Endothelial cell of hepatic sinusoid (primary cell): ENCODE measurements around the gene FLAD1.
"Not testable (repeated sequence)": the region's sequence is repeated elsewhere in the genome, so short reads cannot be mapped to it uniquely, and the experiment has no call there.

Source experiments
- in situ Hi-C: cut with HindIII; loops from 2 replicates; pipeline ENCODE4 v1.10.0; 2017; ENCODE audit warnings: low sequenced_read_pairs

FLAD1 gene

DNA sequence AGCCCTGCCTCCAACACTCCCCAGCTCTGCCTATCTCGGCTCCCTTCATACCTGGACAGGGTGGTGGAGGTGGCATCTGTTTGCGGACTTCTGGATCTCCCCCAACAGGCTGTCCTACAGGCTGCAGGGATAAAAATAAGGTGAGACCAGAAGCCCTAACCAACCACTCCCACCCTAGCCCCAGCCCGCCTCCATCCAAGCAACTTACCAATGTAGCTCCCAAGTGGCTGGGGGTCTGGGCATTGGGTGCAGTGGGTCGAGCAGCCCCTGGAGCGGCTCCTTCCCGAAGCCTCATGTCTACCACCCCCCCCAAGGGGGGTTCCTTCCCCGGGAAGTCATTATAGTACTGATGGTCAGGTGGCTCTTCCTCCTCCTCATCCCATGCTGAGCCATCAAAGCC is 17.0 kb upstream of the FLAD1 start:
- in situ Hi-C loops = no loop called here

GRCh38 chr1:154967331-154967950 is 15.7 kb upstream of the FLAD1 start:
- in situ Hi-C loops = no loop called here

GRCh38 chr1:154968731-154969130 is 14.4 kb upstream of the FLAD1 start:
- in situ Hi-C loops = no loop called here

DNA sequence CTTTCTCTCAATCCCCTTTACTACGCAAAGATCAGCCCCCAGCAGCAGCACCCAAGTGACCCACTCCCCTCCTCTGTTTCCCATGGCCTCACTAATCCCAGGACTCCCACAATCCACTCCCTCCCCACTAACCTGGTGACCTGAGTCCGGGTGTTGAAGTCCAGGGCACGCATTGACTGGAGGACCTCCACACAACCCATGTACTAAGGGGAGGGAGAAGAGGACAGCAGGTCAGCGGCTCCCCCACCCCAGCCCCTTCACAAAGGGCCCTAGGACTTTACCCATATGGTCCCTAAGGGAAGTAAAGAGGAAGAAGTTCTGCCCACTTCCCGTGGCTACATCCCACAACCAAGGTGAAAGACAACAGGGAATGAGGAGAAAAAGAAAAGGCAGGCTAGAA is 13.9 kb upstream of the FLAD1 start:
- in situ Hi-C loops = no loop called here

DNA sequence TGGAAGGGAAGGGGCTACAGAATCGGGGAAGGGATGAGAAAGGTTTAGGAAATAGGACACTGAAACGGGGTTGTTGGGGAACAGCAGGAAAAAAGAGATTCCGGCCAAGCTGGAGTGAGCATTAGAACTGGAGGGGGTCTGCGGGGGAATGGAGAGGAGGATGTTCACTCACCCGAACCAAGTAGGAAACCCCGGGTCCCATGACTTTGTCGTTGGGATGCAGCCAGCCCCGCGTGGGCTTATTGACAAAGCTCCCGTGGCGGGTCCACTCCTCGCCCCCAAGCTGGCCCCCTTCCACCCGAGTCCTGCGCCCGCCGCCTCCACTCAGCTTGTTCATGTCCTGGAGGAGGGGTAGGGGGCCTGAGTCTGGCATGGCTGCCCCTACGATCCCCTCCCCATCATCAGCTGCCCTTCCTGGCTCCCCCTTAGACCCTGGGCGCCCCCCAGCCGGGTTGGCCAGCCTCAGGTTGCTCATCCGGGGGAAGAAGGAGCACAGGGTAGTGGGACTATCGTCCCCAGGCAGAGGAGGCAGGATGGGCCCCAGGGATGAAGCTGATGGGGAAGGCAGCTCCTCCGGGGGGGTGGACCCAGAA is 13.2 kb upstream of the FLAD1 start:
- in situ Hi-C loops = no loop called here

- in situ Hi-C loops = no loop called here
These were observed 12.4 kb upstream of the FLAD1 start, which contains the start of gene SHC1 for GRCh38 chr1:154970631-154971340. Gene SHC1, minus strand, starts transcription at chr1:154970747. Its CDS starts 221 bp downstream, at chr1:154970526.

GRCh38 chr1:154971341-154971998 is 11.7 kb upstream of the FLAD1 start:
- in situ Hi-C loops = no loop called here

GRCh38 chr1:154972213-154972516 is 11.0 kb upstream of the FLAD1 start:
- in situ Hi-C loops = no loop called here

DNA sequence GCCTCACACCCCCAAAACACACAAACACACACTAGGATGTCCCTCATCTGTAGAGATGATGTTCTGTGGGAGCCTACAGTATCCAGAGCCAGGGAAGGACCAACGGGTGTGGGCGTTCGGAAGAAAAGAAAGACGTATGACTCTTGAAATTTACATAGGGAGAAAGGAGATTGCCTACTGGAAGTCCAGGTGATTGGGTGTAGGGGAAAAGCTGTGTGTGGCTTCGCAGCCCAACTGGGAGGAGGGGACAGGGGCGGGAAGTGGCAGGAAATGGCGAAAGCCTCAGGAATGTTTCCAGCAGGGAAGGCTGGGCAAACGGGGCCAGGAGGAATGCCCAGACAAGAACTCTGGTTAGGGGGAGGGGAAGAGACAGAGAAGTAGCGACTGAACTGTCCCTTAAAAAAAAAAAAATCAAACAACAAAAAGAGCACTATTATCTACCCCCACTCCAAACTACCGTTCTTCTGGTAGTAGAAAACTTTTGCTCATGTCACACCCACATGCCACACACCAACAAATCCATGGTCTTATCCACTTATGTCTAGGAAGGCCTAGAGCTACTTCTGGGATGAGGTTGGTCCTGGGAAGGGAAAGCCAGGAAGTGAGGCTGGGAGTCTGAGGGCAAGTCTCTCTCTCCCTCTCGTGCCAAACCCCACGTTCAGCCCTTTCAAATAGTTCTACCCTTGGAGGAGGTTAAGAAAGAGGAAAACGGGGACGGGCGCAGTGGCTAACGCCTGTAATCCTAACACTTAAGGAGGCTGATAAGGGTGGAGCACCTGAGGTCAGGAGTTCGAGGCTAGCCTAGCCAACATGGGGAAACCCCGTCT is 10.4 kb upstream of the FLAD1 start:
- in situ Hi-C loops = no loop called here

DNA sequence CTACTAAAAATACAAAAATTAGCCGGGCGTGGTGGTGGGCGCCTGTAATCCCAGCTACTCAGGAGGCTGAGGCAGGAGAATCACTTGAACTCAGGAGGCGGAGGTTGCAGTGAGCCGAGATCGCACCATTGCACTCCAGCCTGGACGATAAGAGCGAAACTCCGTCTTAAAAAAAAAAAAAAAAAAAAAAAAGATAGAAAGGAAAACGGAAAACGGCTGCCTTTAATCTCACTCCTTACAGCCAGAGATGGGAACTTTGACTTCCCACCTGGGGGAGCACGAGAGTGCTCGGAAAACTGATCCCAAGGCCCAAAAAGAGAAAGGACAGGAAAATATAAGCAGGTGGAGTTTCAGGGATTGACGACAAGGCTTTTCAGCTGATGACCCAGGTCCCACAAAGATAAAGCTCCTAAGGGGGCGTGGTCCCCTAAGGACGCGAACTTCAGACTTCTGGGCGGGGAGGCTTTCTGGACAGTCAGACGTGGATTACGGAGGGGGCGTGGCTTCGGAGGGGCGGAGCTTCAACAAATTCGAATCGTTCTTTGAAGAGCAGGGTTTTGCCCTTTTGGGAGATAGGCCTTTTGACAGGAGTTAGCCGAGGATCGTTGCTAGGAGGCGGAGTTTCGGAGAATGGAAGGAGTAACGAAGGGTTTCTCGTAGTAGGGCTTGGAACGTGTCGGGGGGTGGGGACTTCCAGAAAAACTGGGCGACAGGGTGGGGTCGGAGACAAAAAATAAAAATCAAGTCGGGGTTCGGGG is 9.6 kb upstream of the FLAD1 start:
- in situ Hi-C loops = no loop called here

- in situ Hi-C loops = no loop called here
These were observed 8.9 kb upstream of the FLAD1 start, which contains the start of gene CKS1B for GRCh38 chr1:154974102-154974807. Gene CKS1B, plus strand, starts transcription at chr1:154974681. Its CDS starts 65 bp downstream, at chr1:154974746.

- in situ Hi-C loops = no loop called here
These were observed 8.2 kb upstream of the FLAD1 start for GRCh38 chr1:154974808-154975408.

- in situ Hi-C loops = no loop called here
These were observed 7.6 kb upstream of the FLAD1 start for GRCh38 chr1:154975409-154976059.

GRCh38 chr1:154977762-154978161 is 5.4 kb upstream of the FLAD1 start:
- in situ Hi-C loops = not testable (repeated sequence)

- in situ Hi-C loops = no loop called here
These were observed 4.8 kb upstream of the FLAD1 start for GRCh38 chr1:154978360-154978759.

DNA sequence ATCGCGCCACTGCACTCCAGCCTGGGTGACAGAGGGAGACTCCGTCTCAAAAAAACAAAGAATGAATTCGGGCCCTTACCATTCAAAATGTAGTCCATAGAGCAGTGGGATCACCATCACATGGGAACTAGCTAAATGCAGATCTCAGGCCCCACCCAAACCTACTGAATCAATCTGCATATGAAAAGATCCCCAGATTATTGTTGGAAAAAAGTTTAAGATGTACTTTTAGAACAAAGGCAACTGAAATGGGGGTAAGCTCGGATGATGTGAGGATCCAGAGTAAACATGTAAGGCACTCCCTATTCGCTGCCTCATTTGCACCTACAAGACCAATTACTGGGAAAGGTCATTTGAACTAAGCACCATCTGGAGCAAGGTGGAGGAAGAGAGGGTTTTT is 803 bp upstream of the FLAD1 start:
- in situ Hi-C loops = no loop called here

- in situ Hi-C loops = no loop called here
These were observed 777 bp downstream of the FLAD1 start for GRCh38 chr1:154983776-154984466.

- in situ Hi-C loops = not testable (repeated sequence)
These were observed 3.6 kb downstream of the FLAD1 start for GRCh38 chr1:154986736-154987135.
